K562 (cell line): Measurements from ENCODE around the gene HKDC1. TPM values are rescaled to one million over a fixed set of nuclear protein-coding genes. Genes with fewer than 3 reads are reported as not detected.

Experiments used
- AFF1 ChIP-seq, 2 experiments: fragments of 450-650 bp; IDR thresholded peaks; 2 replicates each; pipeline ENCODE4 v1.6.1; 2018; ENCODE audit warnings: mild to moderate bottlenecking in 2 of 2, low read depth in 1 of 2; ENCODE audit not compliant: partially characterized antibody in 2 of 2
- HES1 ChIP-seq: fragments of 450-650 bp; IDR thresholded peaks from 2 replicates; pipeline ENCODE4 v1.6.1; 2016; ENCODE audit warnings: low read depth, mild to moderate bottlenecking, moderate library complexity
- MNT ChIP-seq, 2 experiments: fragments of 450-650 bp; conservative IDR thresholded peaks; 2 replicates each; pipeline ENCODE4 v1.6.1; 2017; ENCODE audit warnings: mild to moderate bottlenecking in 2 of 2, moderate library complexity in 2 of 2
- PHB2 ChIP-seq: fragments of 450-650 bp; IDR thresholded peaks from 2 replicates; pipeline ENCODE4 v1.6.1; 2017; ENCODE audit warnings: low read depth
- PTTG1 ChIP-seq: fragments of 450-650 bp; IDR thresholded peaks from 2 replicates; pipeline ENCODE4 v1.6.1; 2016; ENCODE audit warnings: low read depth, mild to moderate bottlenecking, missing genetic modification characterization, missing compliant biosample characterization
- SMARCA4 ChIP-seq: fragments of 450-650 bp; IDR thresholded peaks from 2 replicates; pipeline ENCODE4 v1.6.1; 2016
- THRAP3 ChIP-seq: fragments of 450-650 bp; IDR thresholded peaks from 2 replicates; pipeline ENCODE4 v1.6.1; 2016; ENCODE audit warnings: mild to moderate bottlenecking, inconsistent platforms, borderline replicate concordance
- ZNF197 ChIP-seq: fragments of 200-800 bp; sonication (Bioruptor generic); IDR thresholded peaks from 2 replicates; pipeline ENCODE4 v1.6.1; 2016; ENCODE audit warnings: low read depth, missing genetic modification characterization, missing compliant biosample characterization
- ZNF280B ChIP-seq: fragments of 250-450 bp; sonication (Bioruptor Pico); IDR thresholded peaks from 2 replicates; pipeline ENCODE4 v1.5.1; 2021; ENCODE audit warnings: mild to moderate bottlenecking
- polyA plus RNA-seq, 8 experiments: library from polyadenylated mRNA; depleted of rRNA in 4 of 8; stranded (reverse) in 5 of 8; unstranded in 3 of 8; fragments of >200 nt; fragmentation: Nextera tagmentation in 2 of 8; fragmentation: Illumina TruSeq in 1 of 8; extraction: Ambion mirVana in 2 of 8; extraction: Trizol in 1 of 8; gene quantifications; 2 replicates each; pipeline versions ENCODE4 v1.2.1 to v1.2.3, GENCODE V29; 2011 to 2014; ENCODE audit warnings: inconsistent platforms in 1 of 8, missing spikeins in 1 of 8
- total RNA-seq, 7 experiments: library from RNA; depleted of rRNA in 6 of 7; stranded (reverse); fragments of >200 nt in 6 of 7; fragmentation: Illumina TruSeq in 2 of 7; extraction: Trizol in 2 of 7; gene quantifications; 2 replicates each; pipeline versions ENCODE4 v1.2.1 to v1.2.3, GENCODE V29; 2011 to 2021; ENCODE audit warnings: low replicate concordance in 1 of 7

Gene HKDC1
- total and polyA plus RNA-seq, 9 of the 15 experiments (the other 6 are each of a cell fraction or from before 2014, with no cell fraction given): 0.04 to 0.22 (median 0.11) TPM; not detected in 5

- TF ChIP-seq MNT (conservative IDR thresholded peaks at IDR 0.05): peak in 1 of 2 experiments; percentile 76; a peak in 3 of 4 replicates
- TF ChIP-seq ZNF197 (CRISPR knock-in tag): peak; percentile 69; the same call in 1 of the 2 replicates
- TF ChIP-seq PTTG1 (tag): 0 out of 2 replicates have a peak, but pooled peaks have one; percentile 20
- peak; percentile 78; the same call in 1 of the 2 replicates for TF ChIP-seq SMARCA4
- TF ChIP-seq ZNF280B (CRISPR knock-in tag): no peak
- TF ChIP-seq HES1: peak; percentile 59; the same call in 1 of the 2 replicates
- no peak for TF ChIP-seq PHB2
- TF ChIP-seq THRAP3: no peak
- TF ChIP-seq AFF1 (IDR thresholded peaks at IDR 0.05; ENCODE audit: low read depth in 1 of 2, partially characterized antibody in 2 of 2): peak in 1 of 2 experiments; percentile 84
Observed at GRCh38 chr10:69213591-69214311, 6.4 kb upstream of the HKDC1 start (continued).
